ENCODE data around the gene C19orf47.

C19orf47 gene

GRCh38 chr19:40348125-40348913 is at the start of gene C19orf47, which contains the start of gene PLD3:
C19orf47 (minus strand) TSS chr19:40348397; CDS start chr19:40341857, 6,540 bp downstream.
PLD3 (plus strand) TSS chr19:40348695; CDS start chr19:40366484, 17,789 bp downstream.
- peak; percentile 99 for DNase-seq

- DNase-seq = no peak
Measured at GRCh38 chr19:40397568-40397906, 49.3 kb upstream of the C19orf47 start.

GRCh38 chr19:40396886-40397567 is 48.8 kb upstream of the C19orf47 start:
- no peak for DNase-seq

GRCh38 chr19:40395956-40396355 is 47.8 kb upstream of the C19orf47 start:
- DNase-seq = no peak

- no peak for DNase-seq
Measured at GRCh38 chr19:40394816-40395210, 46.6 kb upstream of the C19orf47 start.

GRCh38 chr19:40393894-40394815 is 46.0 kb upstream of the C19orf47 start:
- no peak for DNase-seq

GRCh38 chr19:40392894-40393517 is 44.8 kb upstream of the C19orf47 start:
- DNase-seq = no peak

- DNase-seq = no peak
Measured at GRCh38 chr19:40392123-40392522, 43.9 kb upstream of the C19orf47 start.

- DNase-seq = no peak
Measured at GRCh38 chr19:40390084-40390742, 42.0 kb upstream of the C19orf47 start, which contains the start of gene HIPK4. HIPK4 (minus strand) TSS chr19:40390181; CDS start chr19:40389902, 279 bp downstream.

GRCh38 chr19:40389404-40390083 is 41.3 kb upstream of the C19orf47 start:
- no peak for DNase-seq

GRCh38 chr19:40388481-40388880 is 40.3 kb upstream of the C19orf47 start:
- no peak for DNase-seq

- no peak for DNase-seq
Measured at GRCh38 chr19:40387155-40387554, 39.0 kb upstream of the C19orf47 start.

- DNase-seq = no peak
Measured at GRCh38 chr19:40383668-40384248, 35.6 kb upstream of the C19orf47 start.

- DNase-seq = no peak
Measured at GRCh38 chr19:40381321-40381720, 33.1 kb upstream of the C19orf47 start.

- DNase-seq = no peak
Measured at GRCh38 chr19:40380199-40381037, 32.2 kb upstream of the C19orf47 start.

- DNase-seq = no peak
Measured at GRCh38 chr19:40379446-40380198, 31.4 kb upstream of the C19orf47 start.

GRCh38 chr19:40378509-40378908 is 30.3 kb upstream of the C19orf47 start:
- no peak for DNase-seq

- no peak for DNase-seq
Measured at GRCh38 chr19:40377876-40378385, 29.7 kb upstream of the C19orf47 start.

- DNase-seq = no peak
Measured at GRCh38 chr19:40376286-40376862, 28.2 kb upstream of the C19orf47 start.

All from fibroblast of upper back skin (primary cell).